Activated naive CD8-positive, alpha-beta T cell treated with anti-CD3 and anti-CD28 coated beads for 36 hours (primary cell): ENCODE measurements around the gene NEDD8. TPM values are rescaled to one million over a fixed set of nuclear protein-coding genes. Genes with fewer than 3 reads are reported as not detected.

Source experiments
- DNase-seq: peaks from one replicate; pipeline ENCODE4 v3.0.0; 2021
- H3K27ac Mint-ChIP-seq: one replicate; pipeline ENCODE4 v1.8.0; 2022; ENCODE audit warnings: mild to moderate bottlenecking, moderate library complexity, mixed read lengths
- H3K27me3 Mint-ChIP-seq: one replicate; pipeline ENCODE4 v1.8.0; 2022; ENCODE audit warnings: mild to moderate bottlenecking, mixed read lengths
- H3K36me3 Mint-ChIP-seq: one replicate; pipeline ENCODE4 v1.8.0; 2021; ENCODE audit warnings: mild to moderate bottlenecking, mixed read lengths
- H3K4me1 Mint-ChIP-seq: one replicate; pipeline ENCODE4 v1.8.0; 2021; ENCODE audit warnings: mixed read lengths
- H3K4me3 Mint-ChIP-seq: one replicate; pipeline ENCODE4 v1.8.0; 2022; ENCODE audit warnings: mild to moderate bottlenecking, moderate library complexity, mixed read lengths
- H3K9me3 Mint-ChIP-seq: one replicate; pipeline ENCODE4 v1.8.0; 2022; ENCODE audit warnings: mixed read lengths
- total RNA-seq, 2 experiments: library from RNA; stranded (reverse); gene quantifications; one replicate each; pipeline ENCODE4 v1.2.3, GENCODE V29; 2021

NEDD8 gene
- total RNA-seq, 2 experiments from 2014 or later, result 194 to 201 TPM

GRCh38 chr14:24189460-24189859 is 42.7 kb downstream of the NEDD8 start:
- Mint-ChIP-seq H3K36me3 (peaks cover 28% of the 10 kb centered on the region), H3K4me1 (peaks cover 43% of the 10 kb centered on the region), H3K27me3 (no peaks in the 10 kb centered on the region), H3K4me3 (peak overlapping the region; percentile 11), H3K9me3 (no peaks in the 10 kb centered on the region), H3K27ac (peak overlapping the region; percentile 40)
- DNase-seq, result no peak

- H3K4me1 Mint-ChIP-seq, result peaks cover 38% of the 10 kb centered on the region
- peak overlapping the region; percentile 90 for H3K27ac Mint-ChIP-seq
These were observed 43.1 kb downstream of the NEDD8 start for GRCh38 chr14:24189059-24189375.

GRCh38 chr14:24188251-24189058 is 43.7 kb downstream of the NEDD8 start, which contains the start of gene IPO4:
IPO4 (minus strand) TSS chr14:24188816; CDS start chr14:24188787, 29 bp downstream.
- Mint-ChIP-seq H3K4me1 (peaks cover 37% of the 10 kb centered on the region), H3K27ac (peak within 1 kb of the TSS; percentile 90), H3K36me3 (peaks cover 25% of the 10 kb centered on the region), H3K9me3 (no peaks in the 10 kb centered on the region), H3K4me3 (peak within 1 kb of the TSS; percentile 93), H3K27me3 (no peaks in the 10 kb centered on the region)
- DNase-seq, result peak; percentile 92

More at GRCh38 chr14:24189059-24189375, 43.1 kb downstream of the NEDD8 start:
- Mint-ChIP-seq H3K9me3 (no peaks in the 10 kb centered on the region), H3K27me3 (no peaks in the 10 kb centered on the region), H3K36me3 (peaks cover 27% of the 10 kb centered on the region), H3K4me3 (peak overlapping the region; percentile 93)
- DNase-seq, result no peak

GRCh38 chr14:24187539-24187915 is 44.6 kb downstream of the NEDD8 start:
- Mint-ChIP-seq H3K4me1 (peaks cover 34% of the 10 kb centered on the region), H3K27me3 (no peaks in the 10 kb centered on the region), H3K9me3 (no peaks in the 10 kb centered on the region), H3K4me3 (peak overlapping the region; percentile 93), H3K27ac (peak overlapping the region; percentile 90), H3K36me3 (peaks cover 24% of the 10 kb centered on the region)
- no peak for DNase-seq

- H3K27me3 Mint-ChIP-seq, result no peaks in the 10 kb centered on the region
- H3K4me3 Mint-ChIP-seq, result peak overlapping the region; percentile 93
- H3K4me1 Mint-ChIP-seq, result peaks cover 32% of the 10 kb centered on the region
- no peak for DNase-seq
- H3K27ac Mint-ChIP-seq, result peak overlapping the region; percentile 54
- peaks cover 24% of the 10 kb centered on the region for H3K36me3 Mint-ChIP-seq
- H3K9me3 Mint-ChIP-seq, result no peaks in the 10 kb centered on the region
These were observed 45.2 kb downstream of the NEDD8 start for GRCh38 chr14:24186831-24187538.

- H3K36me3 Mint-ChIP-seq, result peaks cover 20% of the 10 kb centered on the region
- no peak overlapping the region for H3K4me3 Mint-ChIP-seq
- no peak for DNase-seq
- H3K4me1 Mint-ChIP-seq, result peaks cover 25% of the 10 kb centered on the region
- no peaks in the 10 kb centered on the region for H3K27me3 Mint-ChIP-seq
- H3K27ac Mint-ChIP-seq, result peak overlapping the region; percentile 50
- no peaks in the 10 kb centered on the region for H3K9me3 Mint-ChIP-seq
These were observed 46.4 kb downstream of the NEDD8 start for GRCh38 chr14:24185741-24186140.

- Mint-ChIP-seq H3K4me1 (peaks cover 22% of the 10 kb centered on the region), H3K27me3 (no peaks in the 10 kb centered on the region), H3K9me3 (no peaks in the 10 kb centered on the region), H3K36me3 (peaks cover 20% of the 10 kb centered on the region), H3K27ac (no peak overlapping the region), H3K4me3 (no peak overlapping the region)
- DNase-seq, result no peak
These were observed 47.1 kb downstream of the NEDD8 start for GRCh38 chr14:24185026-24185425.

- Mint-ChIP-seq H3K9me3 (no peaks in the 10 kb centered on the region), H3K4me3 (no peak overlapping the region), H3K36me3 (peaks cover 22% of the 10 kb centered on the region), H3K27me3 (no peaks in the 10 kb centered on the region), H3K4me1 (peaks cover 18% of the 10 kb centered on the region), H3K27ac (no peak overlapping the region)
- DNase-seq, result no peak
These were observed 47.8 kb downstream of the NEDD8 start for GRCh38 chr14:24184104-24184970.

- peaks cover 14% of the 10 kb centered on the region for H3K4me1 Mint-ChIP-seq
- no peak overlapping the region for H3K4me3 Mint-ChIP-seq
- H3K27me3 Mint-ChIP-seq, result no peaks in the 10 kb centered on the region
- no peak overlapping the region for H3K27ac Mint-ChIP-seq
- DNase-seq, result no peak
- peaks cover 21% of the 10 kb centered on the region for H3K36me3 Mint-ChIP-seq
- H3K9me3 Mint-ChIP-seq, result no peaks in the 10 kb centered on the region
These were observed 49.1 kb downstream of the NEDD8 start for GRCh38 chr14:24183014-24183481.

- Mint-ChIP-seq H3K27ac (peak overlapping the region; percentile 63), H3K36me3 (peaks cover 16% of the 10 kb centered on the region)
These were observed 49.9 kb downstream of the NEDD8 start for GRCh38 chr14:24182110-24182882.

GRCh38 chr14:24181371-24182077 is 50.6 kb downstream of the NEDD8 start:
- Mint-ChIP-seq H3K9me3 (no peaks in the 10 kb centered on the region), H3K4me1 (peaks cover 4% of the 10 kb centered on the region), H3K36me3 (peaks cover 11% of the 10 kb centered on the region), H3K27me3 (no peaks in the 10 kb centered on the region), H3K4me3 (no peak overlapping the region), H3K27ac (peak overlapping the region; percentile 2)
- no peak for DNase-seq

More at GRCh38 chr14:24182110-24182882, 49.9 kb downstream of the NEDD8 start:
- Mint-ChIP-seq H3K4me3 (no peak overlapping the region), H3K27me3 (no peaks in the 10 kb centered on the region), H3K9me3 (no peaks in the 10 kb centered on the region), H3K4me1 (peaks cover 9% of the 10 kb centered on the region)
- no peak for DNase-seq

GRCh38 chr14:24179961-24180796 is 52.0 kb downstream of the NEDD8 start:
- H3K36me3 Mint-ChIP-seq, result peaks cover 5% of the 10 kb centered on the region
- H3K27ac Mint-ChIP-seq, result peak overlapping the region; percentile 35
- no peak overlapping the region for H3K4me3 Mint-ChIP-seq
- peaks cover 3% of the 10 kb centered on the region for H3K4me1 Mint-ChIP-seq
- no peaks in the 10 kb centered on the region for H3K27me3 Mint-ChIP-seq
- no peak for DNase-seq
- H3K9me3 Mint-ChIP-seq, result no peaks in the 10 kb centered on the region
